ENCODE data around the gene THAP4. TPM values are rescaled to one million over a fixed set of nuclear protein-coding genes. Genes with fewer than 3 reads are reported as not detected.

THAP4 gene
- total and polyA plus RNA-seq, 2 of the 13 experiments (the other 11 are each of a cell fraction or from before 2014, with no cell fraction given) = 59.7 to 75.7 TPM

DNA sequence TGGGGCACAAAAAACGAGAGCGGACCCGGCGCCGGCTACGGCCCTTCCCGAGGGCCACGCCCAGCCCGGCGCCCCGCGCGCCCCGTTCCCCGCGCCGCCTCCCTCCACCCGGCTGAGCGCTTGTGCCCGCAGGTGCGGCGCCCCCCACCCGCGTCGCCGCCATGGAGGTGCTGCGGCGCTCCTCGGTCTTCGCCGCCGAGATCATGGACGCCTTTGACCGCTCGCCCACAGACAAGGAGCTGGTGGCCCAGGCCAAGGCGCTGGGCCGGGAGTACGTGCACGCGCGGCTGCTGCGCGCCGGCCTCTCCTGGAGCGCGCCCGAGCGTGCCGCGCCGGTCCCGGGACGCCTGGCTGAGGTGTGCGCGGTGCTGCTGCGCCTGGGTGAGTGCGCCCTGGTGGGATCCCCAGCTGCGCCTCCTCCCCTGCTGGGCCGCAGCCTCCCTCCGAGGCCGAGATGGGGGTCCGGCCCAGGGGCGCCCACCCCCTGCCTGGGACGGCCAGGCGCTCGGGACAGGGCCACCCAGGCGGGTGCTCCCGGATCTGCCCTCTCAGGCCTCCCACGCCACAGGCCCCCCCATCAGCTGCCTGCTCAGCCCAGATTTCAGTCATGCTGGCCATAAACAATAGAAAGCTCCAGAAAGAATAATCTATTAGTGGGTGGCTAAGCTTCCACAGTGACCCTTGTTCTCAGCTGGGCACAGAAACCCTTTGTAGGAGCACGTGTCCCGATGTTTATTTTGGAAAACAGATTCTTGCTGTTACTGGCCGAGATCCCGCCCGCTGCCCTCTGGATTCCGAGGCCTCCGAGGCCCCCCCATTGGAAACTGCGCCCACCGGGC lies 77.4 kb downstream of the THAP4 start (continued):
- TF ChIP-seq GTF2F1 (IDR thresholded peaks at IDR 0.05; ENCODE audit: low read length) = no peak
- no peak for TF ChIP-seq KLF12 (CRISPR knock-in tag; IDR thresholded peaks at IDR 0.05; ENCODE audit: borderline replicate concordance)
- TF ChIP-seq, protein P1, sequence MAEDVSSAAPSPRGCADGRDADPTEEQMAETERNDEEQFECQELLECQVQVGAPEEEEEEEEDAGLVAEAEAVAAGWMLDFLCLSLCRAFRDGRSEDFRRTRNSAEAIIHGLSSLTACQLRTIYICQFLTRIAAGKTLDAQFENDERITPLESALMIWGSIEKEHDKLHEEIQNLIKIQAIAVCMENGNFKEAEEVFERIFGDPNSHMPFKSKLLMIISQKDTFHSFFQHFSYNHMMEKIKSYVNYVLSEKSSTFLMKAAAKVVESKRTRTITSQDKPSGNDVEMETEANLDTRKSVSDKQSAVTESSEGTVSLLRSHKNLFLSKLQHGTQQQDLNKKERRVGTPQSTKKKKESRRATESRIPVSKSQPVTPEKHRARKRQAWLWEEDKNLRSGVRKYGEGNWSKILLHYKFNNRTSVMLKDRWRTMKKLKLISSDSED (CRISPR knock-in tag; IDR thresholded peaks at IDR 0.05) = no peak
- TF ChIP-seq ZNF792 (CRISPR knock-in tag; IDR thresholded peaks at IDR 0.05) = no peak
- TF ChIP-seq ZSCAN31 (CRISPR knock-in tag; IDR thresholded peaks at IDR 0.05; ENCODE audit: low read depth) = no peak; the same call in 1 of the 2 replicates
- TF ChIP-seq RCOR2 (CRISPR knock-in tag; IDR thresholded peaks at IDR 0.05) = 0 out of 2 replicates have a peak, but pooled peaks have one; percentile 22
- TF ChIP-seq, protein P2, sequence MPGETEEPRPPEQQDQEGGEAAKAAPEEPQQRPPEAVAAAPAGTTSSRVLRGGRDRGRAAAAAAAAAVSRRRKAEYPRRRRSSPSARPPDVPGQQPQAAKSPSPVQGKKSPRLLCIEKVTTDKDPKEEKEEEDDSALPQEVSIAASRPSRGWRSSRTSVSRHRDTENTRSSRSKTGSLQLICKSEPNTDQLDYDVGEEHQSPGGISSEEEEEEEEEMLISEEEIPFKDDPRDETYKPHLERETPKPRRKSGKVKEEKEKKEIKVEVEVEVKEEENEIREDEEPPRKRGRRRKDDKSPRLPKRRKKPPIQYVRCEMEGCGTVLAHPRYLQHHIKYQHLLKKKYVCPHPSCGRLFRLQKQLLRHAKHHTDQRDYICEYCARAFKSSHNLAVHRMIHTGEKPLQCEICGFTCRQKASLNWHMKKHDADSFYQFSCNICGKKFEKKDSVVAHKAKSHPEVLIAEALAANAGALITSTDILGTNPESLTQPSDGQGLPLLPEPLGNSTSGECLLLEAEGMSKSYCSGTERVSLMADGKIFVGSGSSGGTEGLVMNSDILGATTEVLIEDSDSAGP (CRISPR knock-in tag; IDR thresholded peaks at IDR 0.05; ENCODE audit: borderline replicate concordance) = peak; percentile 58; the same call in 1 of the 2 replicates
- TF ChIP-seq RFXAP (CRISPR knock-in tag; IDR thresholded peaks at IDR 0.05; ENCODE audit: borderline replicate concordance) = 0 out of 2 replicates have a peak, but pooled peaks have one; percentile 52
- no peak for TF ChIP-seq ZNF317 (CRISPR knock-in tag; IDR thresholded peaks at IDR 0.05)
- TF ChIP-seq NKX3-1 (CRISPR knock-in tag; IDR thresholded peaks at IDR 0.05) = 0 out of 2 replicates have a peak, but pooled peaks have one; percentile 57
- no peak for TF ChIP-seq ZNF136 (CRISPR knock-in tag; IDR thresholded peaks at IDR 0.05; ENCODE audit: low read depth)
- no peak for TF ChIP-seq ZNF260 (CRISPR knock-in tag; IDR thresholded peaks at IDR 0.05; ENCODE audit: borderline replicate concordance, low read depth)
- TF ChIP-seq ZNF850 (CRISPR knock-in tag; conservative IDR thresholded peaks at IDR 0.05) = no peak
- TF ChIP-seq, protein P3, sequence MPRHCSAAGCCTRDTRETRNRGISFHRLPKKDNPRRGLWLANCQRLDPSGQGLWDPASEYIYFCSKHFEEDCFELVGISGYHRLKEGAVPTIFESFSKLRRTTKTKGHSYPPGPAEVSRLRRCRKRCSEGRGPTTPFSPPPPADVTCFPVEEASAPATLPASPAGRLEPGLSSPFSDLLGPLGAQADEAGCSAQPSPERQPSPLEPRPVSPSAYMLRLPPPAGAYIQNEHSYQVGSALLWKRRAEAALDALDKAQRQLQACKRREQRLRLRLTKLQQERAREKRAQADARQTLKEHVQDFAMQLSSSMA (CRISPR knock-in tag; IDR thresholded peaks at IDR 0.05) = no peak
- TF ChIP-seq ZMAT3 (CRISPR knock-in tag; conservative IDR thresholded peaks at IDR 0.05) = no peak
- TF ChIP-seq DR1 (CRISPR knock-in tag; IDR thresholded peaks at IDR 0.05) = no peak
- no peak for TF ChIP-seq REL (CRISPR knock-in tag; conservative IDR thresholded peaks at IDR 0.05)
- TF ChIP-seq CAMTA2 (CRISPR knock-in tag; IDR thresholded peaks at IDR 0.05; ENCODE audit: borderline replicate concordance) = no peak
- TF ChIP-seq, protein P4, sequence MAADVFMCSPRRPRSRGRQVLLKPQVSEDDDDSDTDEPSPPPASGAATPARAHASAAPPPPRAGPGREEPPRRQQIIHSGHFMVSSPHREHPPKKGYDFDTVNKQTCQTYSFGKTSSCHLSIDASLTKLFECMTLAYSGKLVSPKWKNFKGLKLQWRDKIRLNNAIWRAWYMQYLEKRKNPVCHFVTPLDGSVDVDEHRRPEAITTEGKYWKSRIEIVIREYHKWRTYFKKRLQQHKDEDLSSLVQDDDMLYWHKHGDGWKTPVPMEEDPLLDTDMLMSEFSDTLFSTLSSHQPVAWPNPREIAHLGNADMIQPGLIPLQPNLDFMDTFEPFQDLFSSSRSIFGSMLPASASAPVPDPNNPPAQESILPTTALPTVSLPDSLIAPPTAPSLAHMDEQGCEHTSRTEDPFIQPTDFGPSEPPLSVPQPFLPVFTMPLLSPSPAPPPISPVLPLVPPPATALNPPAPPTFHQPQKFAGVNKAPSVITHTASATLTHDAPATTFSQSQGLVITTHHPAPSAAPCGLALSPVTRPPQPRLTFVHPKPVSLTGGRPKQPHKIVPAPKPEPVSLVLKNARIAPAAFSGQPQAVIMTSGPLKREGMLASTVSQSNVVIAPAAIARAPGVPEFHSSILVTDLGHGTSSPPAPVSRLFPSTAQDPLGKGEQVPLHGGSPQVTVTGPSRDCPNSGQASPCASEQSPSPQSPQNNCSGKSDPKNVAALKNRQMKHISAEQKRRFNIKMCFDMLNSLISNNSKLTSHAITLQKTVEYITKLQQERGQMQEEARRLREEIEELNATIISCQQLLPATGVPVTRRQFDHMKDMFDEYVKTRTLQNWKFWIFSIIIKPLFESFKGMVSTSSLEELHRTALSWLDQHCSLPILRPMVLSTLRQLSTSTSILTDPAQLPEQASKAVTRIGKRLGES (CRISPR knock-in tag; IDR thresholded peaks at IDR 0.05; ENCODE audit: borderline replicate concordance) = 0 out of 2 replicates have a peak, but pooled peaks have one; percentile 51
- TF ChIP-seq, protein P5, sequence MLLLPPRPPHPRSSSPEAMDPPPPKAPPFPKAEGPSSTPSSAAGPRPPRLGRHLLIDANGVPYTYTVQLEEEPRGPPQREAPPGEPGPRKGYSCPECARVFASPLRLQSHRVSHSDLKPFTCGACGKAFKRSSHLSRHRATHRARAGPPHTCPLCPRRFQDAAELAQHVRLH (CRISPR knock-in tag; IDR thresholded peaks at IDR 0.05; ENCODE audit: borderline replicate concordance, low read depth) = no peak
- TF ChIP-seq, protein P6, sequence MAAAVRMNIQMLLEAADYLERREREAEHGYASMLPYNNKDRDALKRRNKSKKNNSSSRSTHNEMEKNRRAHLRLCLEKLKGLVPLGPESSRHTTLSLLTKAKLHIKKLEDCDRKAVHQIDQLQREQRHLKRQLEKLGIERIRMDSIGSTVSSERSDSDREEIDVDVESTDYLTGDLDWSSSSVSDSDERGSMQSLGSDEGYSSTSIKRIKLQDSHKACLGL (CRISPR knock-in tag; IDR thresholded peaks at IDR 0.05) = no peak; the same call in 1 of the 2 replicates
